GM12878 (cell line): ENCODE data around the gene KCNJ10. TPM values are rescaled to one million over a fixed set of nuclear protein-coding genes. Genes with fewer than 3 reads are reported as not detected.

Experiments used
- ATAC-seq: fragments of 200-7000 bp; cut with Tn5 transposase; 3 replicates; pipeline ENCODE4 v1.9.1; 2020; ENCODE audit warnings: mild to moderate bottlenecking, moderate library complexity
- BruUV-seq: library from RNA; stranded (reverse); fragments of 400-500 nt; replicated peaks from 2 replicates; lab custom pipeline; 2021; lab: Mats Ljungman, UMichigan
- CTCF ChIA-PET: fragments of 300-600 bp; sonication (Branson Sonifier 250); formaldehyde crosslinking; extraction: SDS; loops from one replicate; lab custom pipeline; 2021; ENCODE audit warnings: inconsistent platforms; lab: Yijun Ruan, JAX
- POLR2A ChIA-PET: fragments of 350-600 bp; formaldehyde crosslinking; extraction: SDS; loops from one replicate; lab custom pipeline; 2021; ENCODE audit warnings: inconsistent platforms; lab: Charles Lee
- RAD21 ChIA-PET: fragments of 300-600 bp; sonication (Branson Sonifier 250); formaldehyde crosslinking; loops from one replicate; lab custom pipeline; 2023; ENCODE audit warnings: antibody characterized with exemption; ENCODE audit not compliant: unreplicated experiment; lab: Charles Lee
- SMC1A ChIA-PET: fragments of 300-600 bp; sonication (Branson Sonifier 250); formaldehyde crosslinking; loops from one replicate; lab custom pipeline; 2023; ENCODE audit not compliant: unreplicated experiment, uncharacterized antibody; lab: Charles Lee
- DNase-seq: peaks from one replicate; pipeline ENCODE4 v3.0.0-alpha.2; 2011; ENCODE audit warnings: low read depth, low spot score
- FAIRE-seq: peaks from 3 replicates; lab custom pipeline; 2011; peaks lifted over from hg19 to GRCh38; lab: Jason Lieb, UNC
- H2AFZ ChIP-seq: 2 replicates; pipeline ENCODE4 v1.6.0; 2011; ENCODE audit warnings: low read depth, low read length, control low read depth; ENCODE audit not compliant: control insufficient read depth
- H3K27ac ChIP-seq: 2 replicates; pipeline ENCODE4 v1.5.1; 2011; ENCODE audit warnings: control low read depth; ENCODE audit not compliant: control insufficient read depth, insufficient read depth
- H3K27me3 ChIP-seq, 2 experiments: replicated peaks in 1 of 2; 2 replicates each; pipeline versions ENCODE4 v1.6.0 to v1.6.1; 2011; ENCODE audit warnings: low read length in 1 of 2; ENCODE audit not compliant: control insufficient read depth in 2 of 2, insufficient read depth in 2 of 2
- H3K36me3 ChIP-seq, 2 experiments: 2 replicates each; pipeline ENCODE4 v1.5.1; 2011; ENCODE audit warnings: low read length in 1 of 2; ENCODE audit not compliant: control insufficient read depth in 2 of 2, insufficient read depth in 2 of 2
- H3K4me1 ChIP-seq: 2 replicates; pipeline ENCODE4 v1.6.1; 2011; ENCODE audit warnings: mild to moderate bottlenecking, low read length, moderate library complexity, mixed read lengths; ENCODE audit not compliant: control insufficient read depth, insufficient read depth
- H3K4me2 ChIP-seq: 2 replicates; pipeline ENCODE4 v1.6.0; 2011; ENCODE audit warnings: control low read depth; ENCODE audit not compliant: control insufficient read depth, insufficient read depth
- H3K4me3 ChIP-seq: fragments of 200-600 bp; sonication (generic); 2 replicates; pipeline ENCODE4 v1.5.1; 2016
- H3K79me2 ChIP-seq: 2 replicates; pipeline ENCODE4 v1.6.0; 2011; ENCODE audit warnings: low read length; ENCODE audit not compliant: control insufficient read depth, insufficient read depth
- H3K9ac ChIP-seq: 2 replicates; pipeline ENCODE4 v1.8.0; 2011; ENCODE audit warnings: low read length, control low read depth, mixed read lengths; ENCODE audit not compliant: control insufficient read depth, insufficient read depth
- H3K9me3 ChIP-seq: replicated peaks from 3 replicates; pipeline ENCODE4 v1.5.1; 2011; ENCODE audit warnings: mild to moderate bottlenecking, low read length; ENCODE audit not compliant: control insufficient read depth, insufficient read depth
- H4K20me1 ChIP-seq: 2 replicates; pipeline ENCODE4 v1.6.0; 2011; ENCODE audit not compliant: control insufficient read depth, insufficient read depth
- ASH2L ChIP-seq: fragments of 300-600, 200-600 bp; sonication (generic); IDR thresholded peaks from 2 replicates; pipeline ENCODE4 v1.6.1; 2017; ENCODE audit warnings: low read depth, mild to moderate bottlenecking, borderline replicate concordance
- DPF2 ChIP-seq: fragments of 450-650 bp; IDR thresholded peaks from 2 replicates; pipeline ENCODE4 v1.6.1; 2017; ENCODE audit warnings: mild to moderate bottlenecking
- EED ChIP-seq: sonication (generic); IDR thresholded peaks from 2 replicates; pipeline ENCODE4 v1.6.1; 2016; ENCODE audit warnings: antibody characterized with exemption, low read depth
- KLF5 ChIP-seq: fragments of 450-650 bp; IDR thresholded peaks from 2 replicates; pipeline ENCODE4 v1.6.1; 2014; ENCODE audit warnings: mild to moderate bottlenecking; ENCODE audit not compliant: partially characterized antibody
- MTA3 ChIP-seq: IDR thresholded peaks from 2 replicates; pipeline ENCODE4 v1.6.1; 2012; ENCODE audit warnings: low read length, inconsistent platforms, borderline replicate concordance
- PAX5 ChIP-seq: IDR thresholded peaks from 2 replicates; pipeline ENCODE4 v1.6.1; 2011; ENCODE audit warnings: low read depth, low read length, borderline replicate concordance
- TAF1 ChIP-seq: IDR thresholded peaks from 2 replicates; pipeline ENCODE4 v1.6.1; 2011; ENCODE audit warnings: mild to moderate bottlenecking, low read depth, low read length, borderline replicate concordance
- TBL1XR1 ChIP-seq: IDR thresholded peaks from 2 replicates; pipeline ENCODE4 v1.6.1; 2012; ENCODE audit warnings: low read depth, low read length, improper control_type of control experiment
- ZSCAN29 ChIP-seq: fragments of 450-650 bp; IDR thresholded peaks from 2 replicates; pipeline ENCODE4 v1.6.1; 2017; ENCODE audit warnings: mild to moderate bottlenecking, moderate library complexity
- WGBS: methylation state at CpG from one replicate; pipeline ENCODE4 v1.1.6; 2016; ENCODE audit warnings: low lambda C conversion rate; ENCODE audit not compliant: insufficient replicate concordance, insufficient coverage; ENCODE audit errors: missing lambda C conversion rate; 5-methylcytosine and 5-hydroxymethylcytosine counted together
- in situ Hi-C: fragments of 300-500 bp; cut with MboI; formaldehyde crosslinking; loops from 9 replicates; pipeline ENCODE4 v1.14.3; 2018; ENCODE audit warnings: mixed read lengths
- intact Hi-C: fragments of 100-400 bp; cut with micrococcal nuclease; formaldehyde crosslinking; loops from one replicate; pipeline ENCODE4 v1.14.2; 2022; ENCODE audit not compliant: unreplicated experiment
- polyA plus RNA-seq, 11 experiments: library from polyadenylated mRNA; depleted of rRNA in 4 of 11; unstranded in 6 of 11; stranded (reverse) in 5 of 11; fragments of >200 nt; fragmentation: Nextera tagmentation in 4 of 11; fragmentation: Illumina TruSeq in 1 of 11; extraction: Ambion mirVana in 4 of 11; extraction: Trizol in 1 of 11; gene quantifications; 1 replicate in 1 of 11; 2 replicates in 10 of 11; pipeline versions ENCODE4 v1.2.1 to v1.2.3, GENCODE V29; 2011 to 2016; ENCODE audit warnings: inconsistent platforms in 2 of 11, missing spikeins in 2 of 11, low read depth in 1 of 11
- total RNA-seq, 4 experiments: library from RNA; depleted of rRNA in 3 of 4; stranded (reverse); fragments of >200 nt in 3 of 4; fragmentation: Illumina TruSeq in 1 of 4; extraction: Trizol in 1 of 4; gene quantifications; 2 replicates each; pipeline versions ENCODE4 v1.2.1 to v1.2.3, GENCODE V29; 2013 to 2021
- TF ChIP-seq, protein P1 (sequence below): IDR thresholded peaks from 2 replicates; pipeline ENCODE4 v1.6.1; 2012; ENCODE audit warnings: mild to moderate bottlenecking, low read depth, low read length
- TF ChIP-seq, protein P2 (sequence below): fragments of 450-650 bp; IDR thresholded peaks from 2 replicates; pipeline ENCODE4 v1.6.1; 2017; ENCODE audit warnings: mild to moderate bottlenecking, moderate library complexity

KCNJ10 gene
- total and polyA plus RNA-seq, 10 of the 15 experiments (the other 5 are each of a cell fraction or from before 2014, with no cell fraction given): 0.01 to 0.29 (median 0.09) TPM; not detected in 2

- ChIA-PET POLR2A (no interaction called here), SMC1A (interaction anchor here (0.6 to 3.1 kb wide), 3 partner anchors 53 to 195 kb away, joined by 3 to 11 read pairs (median 5); no protein-coding TSS in a partner anchor), CTCF (interaction anchor here (0.7 to 1.2 kb wide), 2 partner anchors 28 to 60 kb away, joined by 3 to 4 read pairs; partner anchors contain the start of gene TAGLN2), RAD21 (no interaction called here)
- no peak for FAIRE-seq
- in situ Hi-C loops (no loop called here), intact Hi-C loops (no loop called here)
- ATAC-seq: no peak
- no TSS peak for BruUV-seq
- no peak overlapping the region for H3K9ac ChIP-seq
- H3K36me3 ChIP-seq: no peaks in the 10 kb centered on the region
- H3K27me3 ChIP-seq: peaks cover 0 to 4% of the 10 kb centered on the region in 2 experiments; a peak in 3 of 4 replicates
- 52% methylated on average over 5 of the region's 5 CpGs for WGBS
- TF ChIP-seq KLF5 (no peak), EED (no peak), TBL1XR1 (no peak), DPF2 (no peak), ZSCAN29 (no peak), MTA3 (no peak), ASH2L (no peak), PAX5 (no peak), TAF1 (no peak)
- TF ChIP-seq, protein P1, sequence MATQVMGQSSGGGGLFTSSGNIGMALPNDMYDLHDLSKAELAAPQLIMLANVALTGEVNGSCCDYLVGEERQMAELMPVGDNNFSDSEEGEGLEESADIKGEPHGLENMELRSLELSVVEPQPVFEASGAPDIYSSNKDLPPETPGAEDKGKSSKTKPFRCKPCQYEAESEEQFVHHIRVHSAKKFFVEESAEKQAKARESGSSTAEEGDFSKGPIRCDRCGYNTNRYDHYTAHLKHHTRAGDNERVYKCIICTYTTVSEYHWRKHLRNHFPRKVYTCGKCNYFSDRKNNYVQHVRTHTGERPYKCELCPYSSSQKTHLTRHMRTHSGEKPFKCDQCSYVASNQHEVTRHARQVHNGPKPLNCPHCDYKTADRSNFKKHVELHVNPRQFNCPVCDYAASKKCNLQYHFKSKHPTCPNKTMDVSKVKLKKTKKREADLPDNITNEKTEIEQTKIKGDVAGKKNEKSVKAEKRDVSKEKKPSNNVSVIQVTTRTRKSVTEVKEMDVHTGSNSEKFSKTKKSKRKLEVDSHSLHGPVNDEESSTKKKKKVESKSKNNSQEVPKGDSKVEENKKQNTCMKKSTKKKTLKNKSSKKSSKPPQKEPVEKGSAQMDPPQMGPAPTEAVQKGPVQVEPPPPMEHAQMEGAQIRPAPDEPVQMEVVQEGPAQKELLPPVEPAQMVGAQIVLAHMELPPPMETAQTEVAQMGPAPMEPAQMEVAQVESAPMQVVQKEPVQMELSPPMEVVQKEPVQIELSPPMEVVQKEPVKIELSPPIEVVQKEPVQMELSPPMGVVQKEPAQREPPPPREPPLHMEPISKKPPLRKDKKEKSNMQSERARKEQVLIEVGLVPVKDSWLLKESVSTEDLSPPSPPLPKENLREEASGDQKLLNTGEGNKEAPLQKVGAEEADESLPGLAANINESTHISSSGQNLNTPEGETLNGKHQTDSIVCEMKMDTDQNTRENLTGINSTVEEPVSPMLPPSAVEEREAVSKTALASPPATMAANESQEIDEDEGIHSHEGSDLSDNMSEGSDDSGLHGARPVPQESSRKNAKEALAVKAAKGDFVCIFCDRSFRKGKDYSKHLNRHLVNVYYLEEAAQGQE: no peak
- TF ChIP-seq, protein P2, sequence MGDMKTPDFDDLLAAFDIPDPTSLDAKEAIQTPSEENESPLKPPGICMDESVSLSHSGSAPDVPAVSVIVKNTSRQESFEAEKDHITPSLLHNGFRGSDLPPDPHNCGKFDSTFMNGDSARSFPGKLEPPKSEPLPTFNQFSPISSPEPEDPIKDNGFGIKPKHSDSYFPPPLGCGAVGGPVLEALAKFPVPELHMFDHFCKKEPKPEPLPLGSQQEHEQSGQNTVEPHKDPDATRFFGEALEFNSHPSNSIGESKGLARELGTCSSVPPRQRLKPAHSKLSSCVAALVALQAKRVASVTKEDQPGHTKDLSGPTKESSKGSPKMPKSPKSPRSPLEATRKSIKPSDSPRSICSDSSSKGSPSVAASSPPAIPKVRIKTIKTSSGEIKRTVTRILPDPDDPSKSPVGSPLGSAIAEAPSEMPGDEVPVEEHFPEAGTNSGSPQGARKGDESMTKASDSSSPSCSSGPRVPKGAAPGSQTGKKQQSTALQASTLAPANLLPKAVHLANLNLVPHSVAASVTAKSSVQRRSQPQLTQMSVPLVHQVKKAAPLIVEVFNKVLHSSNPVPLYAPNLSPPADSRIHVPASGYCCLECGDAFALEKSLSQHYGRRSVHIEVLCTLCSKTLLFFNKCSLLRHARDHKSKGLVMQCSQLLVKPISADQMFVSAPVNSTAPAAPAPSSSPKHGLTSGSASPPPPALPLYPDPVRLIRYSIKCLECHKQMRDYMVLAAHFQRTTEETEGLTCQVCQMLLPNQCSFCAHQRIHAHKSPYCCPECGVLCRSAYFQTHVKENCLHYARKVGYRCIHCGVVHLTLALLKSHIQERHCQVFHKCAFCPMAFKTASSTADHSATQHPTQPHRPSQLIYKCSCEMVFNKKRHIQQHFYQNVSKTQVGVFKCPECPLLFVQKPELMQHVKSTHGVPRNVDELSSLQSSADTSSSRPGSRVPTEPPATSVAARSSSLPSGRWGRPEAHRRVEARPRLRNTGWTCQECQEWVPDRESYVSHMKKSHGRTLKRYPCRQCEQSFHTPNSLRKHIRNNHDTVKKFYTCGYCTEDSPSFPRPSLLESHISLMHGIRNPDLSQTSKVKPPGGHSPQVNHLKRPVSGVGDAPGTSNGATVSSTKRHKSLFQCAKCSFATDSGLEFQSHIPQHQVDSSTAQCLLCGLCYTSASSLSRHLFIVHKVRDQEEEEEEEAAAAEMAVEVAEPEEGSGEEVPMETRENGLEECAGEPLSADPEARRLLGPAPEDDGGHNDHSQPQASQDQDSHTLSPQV: no peak
- no peaks in the 10 kb centered on the region for H4K20me1 ChIP-seq
- no peak overlapping the region for H3K4me2 ChIP-seq
- no peaks in the 10 kb centered on the region for H3K79me2 ChIP-seq
- no peak overlapping the region for H3K27ac ChIP-seq
- H3K9me3 ChIP-seq: no peaks in the 10 kb centered on the region
- DNase-seq: no peak
- H2AFZ ChIP-seq: no peak overlapping the region
- H3K4me3 ChIP-seq: no peak overlapping the region
- peaks cover 2% of the 10 kb centered on the region for H3K4me1 ChIP-seq
Observed at GRCh38 chr1:159952932-159953331, 117.0 kb downstream of the KCNJ10 start.
